Loucy (cell line): ENCODE results near the gene DHPS.

ENCODE experiments used
- EZH2phosphoT487 ChIP-seq: fragments of 200-600 bp; IDR thresholded peaks from 2 replicates; pipeline ENCODE4 v1.6.1; 2018; ENCODE audit warnings: antibody characterized with exemption, mild to moderate bottlenecking, moderate library complexity, borderline replicate concordance
- TF ChIP-seq, protein P1 (sequence below): fragments of 200-600 bp; sonication (generic); conservative IDR thresholded peaks from 2 replicates; pipeline ENCODE4 v1.5.1; 2014; ENCODE audit warnings: mild to moderate bottlenecking, antibody characterized with exemption, low read length

DNA sequence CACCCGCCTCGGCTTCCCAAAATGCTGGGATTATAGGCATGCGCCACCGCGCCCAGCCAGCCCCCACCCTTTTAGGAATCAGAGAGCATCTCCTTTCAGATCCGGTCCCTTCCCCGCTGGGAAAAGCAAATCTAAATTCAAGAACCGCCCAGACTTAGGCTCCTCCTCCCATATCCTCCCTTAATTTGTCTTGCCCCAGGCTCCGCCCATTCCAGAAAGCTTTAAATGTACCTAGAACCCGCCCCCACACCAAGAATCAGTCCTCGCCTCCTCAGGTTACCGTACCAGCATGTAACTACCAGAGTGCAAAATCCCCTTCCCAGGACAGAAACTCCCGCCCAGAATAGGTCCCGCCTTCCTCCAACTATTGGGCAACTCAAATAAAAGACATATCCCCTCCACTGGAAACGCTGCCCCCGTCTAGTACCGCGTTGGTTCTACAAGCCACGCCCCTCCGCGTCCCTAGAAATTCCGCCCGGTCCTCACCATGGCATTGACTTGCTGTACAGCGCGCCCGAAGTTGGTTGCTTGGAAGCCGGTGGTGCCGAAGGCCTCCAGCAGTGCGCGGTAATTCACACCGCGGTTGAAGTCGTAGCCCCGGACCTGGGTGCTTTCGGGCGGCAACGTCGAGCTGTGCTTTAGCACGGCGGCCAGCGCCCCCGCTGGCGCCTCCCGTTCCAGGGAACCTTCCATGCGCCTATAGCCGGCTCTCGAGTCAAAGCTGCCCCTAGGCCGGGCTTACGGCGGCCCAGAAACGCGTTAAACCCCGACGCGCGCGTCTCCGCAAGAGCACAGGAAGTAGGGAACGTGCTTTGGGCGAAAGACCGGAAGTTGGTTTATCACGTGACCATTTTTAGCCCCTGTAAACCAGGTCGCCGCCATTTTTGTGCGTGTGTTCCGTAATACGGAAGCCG, at the start of gene DHPS:
- TF ChIP-seq, protein P1, sequence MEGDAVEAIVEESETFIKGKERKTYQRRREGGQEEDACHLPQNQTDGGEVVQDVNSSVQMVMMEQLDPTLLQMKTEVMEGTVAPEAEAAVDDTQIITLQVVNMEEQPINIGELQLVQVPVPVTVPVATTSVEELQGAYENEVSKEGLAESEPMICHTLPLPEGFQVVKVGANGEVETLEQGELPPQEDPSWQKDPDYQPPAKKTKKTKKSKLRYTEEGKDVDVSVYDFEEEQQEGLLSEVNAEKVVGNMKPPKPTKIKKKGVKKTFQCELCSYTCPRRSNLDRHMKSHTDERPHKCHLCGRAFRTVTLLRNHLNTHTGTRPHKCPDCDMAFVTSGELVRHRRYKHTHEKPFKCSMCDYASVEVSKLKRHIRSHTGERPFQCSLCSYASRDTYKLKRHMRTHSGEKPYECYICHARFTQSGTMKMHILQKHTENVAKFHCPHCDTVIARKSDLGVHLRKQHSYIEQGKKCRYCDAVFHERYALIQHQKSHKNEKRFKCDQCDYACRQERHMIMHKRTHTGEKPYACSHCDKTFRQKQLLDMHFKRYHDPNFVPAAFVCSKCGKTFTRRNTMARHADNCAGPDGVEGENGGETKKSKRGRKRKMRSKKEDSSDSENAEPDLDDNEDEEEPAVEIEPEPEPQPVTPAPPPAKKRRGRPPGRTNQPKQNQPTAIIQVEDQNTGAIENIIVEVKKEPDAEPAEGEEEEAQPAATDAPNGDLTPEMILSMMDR = no peak
- TF ChIP-seq EZH2phosphoT487 = no peak
